Activated T-cell treated with anti-CD3 and anti-CD28 coated beads, Interleukin-2, amount 50 U/mL, for 72 hours (primary cell): Measurements from ENCODE around the gene TMIE. TPM values are rescaled to one million over a fixed set of nuclear protein-coding genes. Genes with fewer than 3 reads are reported as not detected.

Experiments
- ATAC-seq, 2 donors: fragments of 150-1000 bp; cut with Tn5 transposase; replicated peaks in 1 of 2; 2 replicates each; pipeline ENCODE4 v1.10.0; 2021; ENCODE audit warnings: moderate library complexity in 2 of 2, mild to moderate bottlenecking in 1 of 2
- DNase-seq, 2 donors: peaks; one replicate each; pipeline ENCODE4 v3.0.0; 2021 to 2022; ENCODE audit warnings: mixed read lengths in 1 of 2
- H3K27ac Mint-ChIP-seq: one replicate; pipeline ENCODE4 v1.8.0; 2022; ENCODE audit warnings: mild to moderate bottlenecking, moderate library complexity, mixed read lengths
- H3K27me3 Mint-ChIP-seq: one replicate; pipeline ENCODE4 v1.8.0; 2022; ENCODE audit warnings: low read depth, mixed read lengths
- H3K36me3 Mint-ChIP-seq, 2 donors: one replicate each; pipeline ENCODE4 v1.8.0; 2022; ENCODE audit warnings: mixed read lengths in 2 of 2, mild to moderate bottlenecking in 1 of 2; ENCODE audit not compliant: insufficient read depth in 2 of 2
- H3K4me1 Mint-ChIP-seq: one replicate; pipeline ENCODE4 v1.8.0; 2022; ENCODE audit warnings: low read depth, mixed read lengths
- H3K4me3 Mint-ChIP-seq, 2 donors: one replicate each; pipeline ENCODE4 v1.8.0; 2022; ENCODE audit warnings: mild to moderate bottlenecking in 2 of 2, mixed read lengths in 2 of 2, moderate library complexity in 2 of 2
- H3K9me3 Mint-ChIP-seq, 2 donors: one replicate each; pipeline ENCODE4 v1.8.0; 2022; ENCODE audit warnings: mixed read lengths in 2 of 2
- total RNA-seq, 2 donors: library from RNA; stranded (reverse); gene quantifications; one replicate each; pipeline ENCODE4 v1.2.3, GENCODE V29; 2022

TMIE gene, protein sequence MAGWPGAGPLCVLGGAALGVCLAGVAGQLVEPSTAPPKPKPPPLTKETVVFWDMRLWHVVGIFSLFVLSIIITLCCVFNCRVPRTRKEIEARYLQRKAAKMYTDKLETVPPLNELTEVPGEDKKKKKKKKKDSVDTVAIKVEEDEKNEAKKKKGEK
- total RNA-seq, result 1 to 10 TPM; 1.2 to 1.5 TPM

DNA sequence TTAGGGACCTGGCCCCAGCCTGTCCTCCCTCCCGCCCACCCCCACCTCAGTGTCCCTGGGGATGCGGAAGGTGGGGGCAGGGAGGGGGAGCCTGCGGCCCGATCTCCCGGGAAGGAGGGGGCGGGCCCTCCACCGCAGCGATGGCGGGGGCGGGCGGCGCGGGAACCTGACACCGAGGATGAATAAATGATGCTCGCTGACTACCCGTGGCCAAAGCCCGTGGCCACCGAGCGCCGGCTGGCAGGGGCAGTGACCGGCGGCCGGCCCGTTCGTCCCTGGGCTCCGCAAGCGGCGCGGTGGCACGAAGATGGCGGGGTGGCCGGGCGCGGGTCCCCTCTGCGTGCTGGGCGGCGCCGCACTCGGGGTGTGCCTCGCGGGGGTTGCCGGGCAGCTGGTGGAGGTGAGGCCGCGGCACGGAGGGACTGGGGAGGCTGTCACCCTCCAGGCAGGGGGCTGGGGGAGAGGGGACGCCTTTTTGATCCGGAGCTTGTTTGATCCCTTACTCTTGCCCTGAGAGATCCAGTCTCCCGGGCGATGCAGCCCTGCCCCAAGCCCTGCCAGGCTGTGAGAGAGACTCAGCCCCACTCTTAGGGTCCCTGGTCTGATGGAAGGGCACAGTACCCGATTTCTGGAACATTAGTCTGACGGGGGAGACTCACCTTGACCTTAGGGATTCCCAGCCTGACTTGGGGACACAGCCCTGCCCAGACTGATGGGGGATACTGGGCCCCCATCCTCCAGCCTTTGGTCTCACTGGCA, at the start of gene TMIE:
TMIE (plus strand) TSS at position 212 of the 759 bp plus-strand sequence; CDS start at position 308, 96 bp downstream.
- peak; percentile 11 to 15 for DNase-seq
- Mint-ChIP-seq H3K9me3 (no peaks in the 10 kb centered on the region), H3K4me1 (peaks cover 18% of the 10 kb centered on the region), H3K27ac (no peak within 1 kb of the TSS), H3K4me3 (peak within 1 kb of the TSS; percentile 46 to 50), H3K36me3 (no peaks in the 10 kb centered on the region), H3K27me3 (peaks cover 9% of the 10 kb centered on the region)
- peak in 1 of 2 donors; percentile 19 for ATAC-seq

DNA sequence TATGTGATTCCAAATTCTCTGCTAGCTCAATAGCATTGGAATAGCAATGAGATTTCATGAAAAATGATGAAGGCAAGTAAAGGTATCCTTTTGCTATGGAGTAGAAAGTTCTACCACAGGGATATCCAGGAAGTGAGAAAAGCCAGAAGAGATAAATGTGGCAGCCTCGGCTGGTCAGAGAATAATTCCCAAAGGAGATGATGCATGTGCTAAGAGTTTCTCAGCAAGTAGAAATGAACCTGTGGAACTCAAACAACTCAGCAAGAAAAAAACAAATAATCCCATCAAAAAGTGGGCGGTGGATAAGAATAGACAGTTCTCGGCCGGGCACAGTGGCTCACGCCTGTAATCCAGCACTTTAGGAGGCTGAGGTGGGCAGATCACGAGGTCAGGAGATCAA, 45.9 kb upstream of the TMIE start:
- H3K4me3 Mint-ChIP-seq, result no peak overlapping the region
- H3K9me3 Mint-ChIP-seq, result peaks cover 0 to 6% of the 10 kb centered on the region in 2 donors
- no peak overlapping the region for H3K27ac Mint-ChIP-seq
- peaks cover 0 to 2% of the 10 kb centered on the region in 2 donors for H3K36me3 Mint-ChIP-seq
- ATAC-seq (no peak), DNase-seq (no peak)
- no peaks in the 10 kb centered on the region for H3K4me1 Mint-ChIP-seq
- no peaks in the 10 kb centered on the region for H3K27me3 Mint-ChIP-seq

DNA sequence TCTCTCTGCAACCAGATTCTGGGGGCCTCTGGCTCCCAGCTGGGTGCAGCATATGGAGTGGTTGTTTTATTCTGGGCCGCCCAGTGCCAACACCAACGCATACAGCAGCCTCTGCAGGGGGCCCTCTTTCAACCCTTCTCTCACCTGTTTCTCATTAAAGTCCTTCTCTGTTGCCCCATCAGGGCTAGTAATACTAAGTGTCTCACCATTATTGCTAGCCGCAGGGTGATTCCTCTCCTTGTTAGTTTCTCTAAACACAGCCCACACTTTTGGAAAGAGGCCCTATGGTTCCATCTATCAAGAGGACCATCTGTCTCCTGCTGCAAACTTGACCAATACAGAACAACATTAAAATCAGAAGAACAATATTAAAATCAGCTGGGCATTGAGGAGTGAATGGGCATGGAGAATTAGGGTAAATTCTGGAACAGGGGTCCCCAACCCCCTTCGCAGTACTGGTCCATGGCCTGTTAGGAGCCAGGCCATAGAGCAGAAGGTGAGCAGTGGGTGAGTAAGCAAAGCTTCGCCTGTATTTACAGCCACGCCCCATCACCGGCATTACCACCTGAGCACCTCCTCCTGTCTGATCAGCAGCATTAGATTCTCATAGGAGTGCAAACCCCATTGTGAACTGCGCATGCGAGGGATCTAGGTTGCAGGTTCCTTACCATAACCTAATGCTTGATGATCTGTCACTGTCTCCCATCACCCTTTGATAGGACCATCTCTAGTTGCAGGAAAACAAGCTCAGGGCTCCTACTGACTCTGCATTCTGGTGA, 44.2 kb upstream of the TMIE start:
- Mint-ChIP-seq H3K27ac (no peak overlapping the region), H3K9me3 (peaks cover 0 to 3% of the 10 kb centered on the region in 2 donors), H3K36me3 (peaks cover 0 to 2% of the 10 kb centered on the region in 2 donors), H3K4me1 (no peaks in the 10 kb centered on the region), H3K4me3 (no peak overlapping the region), H3K27me3 (no peaks in the 10 kb centered on the region)
- ATAC-seq (no peak), DNase-seq (no peak)

DNA sequence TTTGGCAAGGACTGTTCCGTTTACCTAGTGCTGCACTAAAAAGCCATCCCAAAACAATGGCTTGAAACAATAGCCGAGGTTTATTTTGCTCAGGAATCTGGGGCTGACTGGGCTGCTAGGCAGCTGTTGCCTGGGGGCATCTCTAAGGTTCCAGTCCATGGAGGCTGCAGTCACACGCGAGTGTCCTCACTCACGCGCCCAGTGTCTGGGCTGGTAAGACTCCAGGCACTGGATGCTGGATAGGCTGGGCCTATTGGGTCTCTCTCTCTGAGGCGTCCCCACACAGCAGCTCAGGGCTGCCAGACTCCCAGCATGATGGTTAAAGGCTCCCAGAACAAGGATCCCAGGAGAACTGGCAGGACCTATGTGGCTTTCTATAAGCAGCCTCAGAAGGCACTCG, 41.9 kb upstream of the TMIE start:
- Mint-ChIP-seq H3K4me3 (no peak overlapping the region), H3K9me3 (no peaks in the 10 kb centered on the region), H3K27me3 (no peaks in the 10 kb centered on the region), H3K4me1 (no peaks in the 10 kb centered on the region), H3K36me3 (no peaks in the 10 kb centered on the region), H3K27ac (no peak overlapping the region)
- no peak for DNase-seq
- no peak for ATAC-seq

DNA sequence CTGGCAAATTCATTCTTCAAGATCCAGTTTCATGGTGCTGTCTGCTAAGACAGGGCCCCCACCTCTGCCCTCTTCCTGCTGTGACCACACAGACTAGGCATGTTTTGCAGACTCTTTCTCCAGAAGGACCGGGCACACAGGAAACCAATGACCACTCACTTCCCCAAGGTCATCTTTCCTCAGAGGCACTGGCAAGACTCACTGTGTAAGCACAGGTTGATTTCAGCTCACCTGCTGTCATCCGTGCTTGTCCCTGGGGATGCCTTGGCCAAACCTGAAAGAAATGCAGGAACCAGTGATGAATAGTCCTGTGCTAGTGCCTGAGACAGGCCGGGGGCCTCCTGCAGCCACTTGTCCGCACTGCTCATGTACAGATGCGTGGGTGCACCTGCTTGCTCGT, 41.2 kb upstream of the TMIE start:
- H3K4me1 Mint-ChIP-seq, result no peaks in the 10 kb centered on the region
- no peak for ATAC-seq
- no peak overlapping the region for H3K4me3 Mint-ChIP-seq
- no peaks in the 10 kb centered on the region for H3K9me3 Mint-ChIP-seq
- H3K36me3 Mint-ChIP-seq, result no peaks in the 10 kb centered on the region
- no peak overlapping the region for H3K27ac Mint-ChIP-seq
- H3K27me3 Mint-ChIP-seq, result no peaks in the 10 kb centered on the region
- DNase-seq, result no peak

DNA sequence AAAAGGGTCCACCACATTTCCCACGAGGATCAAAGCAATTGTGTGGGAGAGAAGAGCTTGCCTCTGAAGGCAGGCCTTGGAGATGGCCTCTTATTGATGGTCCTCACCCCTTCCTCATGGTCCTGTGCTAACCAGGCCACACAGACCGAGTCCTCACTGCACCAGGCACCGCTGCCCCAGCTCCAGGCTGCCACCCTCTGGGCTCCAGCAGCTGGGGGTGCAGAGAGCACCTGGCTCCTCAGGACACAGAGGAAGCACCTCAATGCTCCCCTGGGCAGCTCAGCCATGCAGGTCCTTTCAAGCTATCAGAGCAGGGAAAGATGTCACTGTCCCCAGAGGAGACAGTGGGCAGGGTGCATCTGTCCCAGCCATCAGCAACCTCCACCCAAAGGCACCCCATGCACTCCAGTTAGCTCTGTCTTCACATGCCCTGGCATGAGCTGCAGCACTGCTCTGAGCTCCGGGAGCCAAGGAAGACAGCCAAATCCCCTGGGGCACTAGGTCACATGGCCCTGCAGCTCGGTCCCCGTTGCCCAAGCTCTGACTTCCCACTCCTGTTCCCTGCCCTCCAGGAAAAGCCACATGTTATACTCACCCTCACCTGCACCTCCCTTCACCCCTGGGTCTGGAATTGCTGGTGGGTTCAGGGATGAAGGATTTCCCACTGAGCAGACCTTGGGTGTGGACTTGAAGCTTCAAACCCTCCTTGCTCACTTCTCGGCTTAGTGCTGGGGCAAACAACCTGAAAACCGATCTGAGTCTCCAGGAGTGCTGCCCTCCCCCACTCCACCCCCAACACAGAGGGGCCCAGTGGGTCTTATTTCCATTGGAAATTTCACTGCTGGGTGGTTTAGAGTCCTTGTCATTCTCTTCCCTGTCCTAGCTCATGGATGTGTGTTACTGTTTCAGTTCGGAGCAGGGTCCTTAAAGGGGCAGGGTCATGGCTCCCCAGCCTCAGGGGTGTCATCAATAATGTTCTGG, 40.4 kb upstream of the TMIE start:
- ATAC-seq, result no peak
- DNase-seq, result no peak
- H3K9me3 Mint-ChIP-seq, result no peaks in the 10 kb centered on the region
- H3K4me3 Mint-ChIP-seq, result no peak overlapping the region
- H3K27ac Mint-ChIP-seq, result no peak overlapping the region
- no peaks in the 10 kb centered on the region for H3K27me3 Mint-ChIP-seq
- H3K4me1 Mint-ChIP-seq, result no peaks in the 10 kb centered on the region
- H3K36me3 Mint-ChIP-seq, result no peaks in the 10 kb centered on the region

DNA sequence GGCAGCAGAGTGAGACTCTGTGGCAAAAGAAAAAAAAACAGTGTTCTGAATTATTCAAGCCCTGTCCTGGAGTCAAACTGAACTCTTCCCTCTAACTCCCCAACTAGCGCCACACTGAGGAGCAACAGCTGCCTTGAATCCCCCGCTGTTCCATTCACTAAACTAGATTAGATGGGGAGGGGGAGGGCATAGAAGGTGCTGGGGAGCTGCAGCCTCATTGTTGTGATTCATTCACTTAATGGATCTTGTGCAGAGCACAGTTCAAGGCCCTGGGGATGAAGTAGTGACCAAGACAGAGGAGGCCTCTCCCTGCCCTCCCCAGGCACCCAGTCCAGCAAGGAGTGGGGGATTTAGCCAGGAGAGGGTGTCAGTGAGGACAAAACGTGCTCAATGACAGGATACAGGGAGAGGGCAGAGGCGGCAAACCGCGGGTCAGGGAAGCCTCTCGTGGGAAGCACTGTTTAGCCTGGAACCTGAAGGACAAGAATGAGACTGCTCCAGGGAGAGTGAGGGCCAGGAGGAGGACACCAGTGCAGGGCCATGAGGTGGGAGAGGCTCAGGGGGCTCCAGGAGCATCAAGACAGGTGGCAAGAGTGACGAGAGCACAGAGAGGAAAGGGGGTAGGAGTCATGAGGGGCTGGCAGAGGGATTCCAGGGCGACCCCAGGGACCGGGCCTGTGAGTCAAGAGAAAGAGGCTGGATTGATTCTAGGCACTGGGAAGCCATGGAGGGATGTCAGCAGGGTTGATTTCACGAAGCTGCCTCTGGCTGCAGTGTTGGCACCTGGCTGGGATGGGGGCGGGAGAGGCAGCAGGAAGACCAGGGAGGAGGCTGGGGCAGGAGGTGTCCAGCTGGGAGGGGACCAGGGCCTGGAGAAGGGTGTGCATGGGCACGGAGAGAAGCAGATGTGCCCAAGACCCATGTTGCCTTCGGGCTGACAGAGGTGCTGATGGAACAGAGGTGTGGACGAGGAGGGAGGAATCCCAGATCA, 39.1 kb upstream of the TMIE start:
- Mint-ChIP-seq H3K4me1 (no peaks in the 10 kb centered on the region), H3K27ac (no peak overlapping the region), H3K4me3 (no peak overlapping the region), H3K9me3 (no peaks in the 10 kb centered on the region), H3K36me3 (no peaks in the 10 kb centered on the region), H3K27me3 (no peaks in the 10 kb centered on the region)
- ATAC-seq (no peak), DNase-seq (no peak)

DNA sequence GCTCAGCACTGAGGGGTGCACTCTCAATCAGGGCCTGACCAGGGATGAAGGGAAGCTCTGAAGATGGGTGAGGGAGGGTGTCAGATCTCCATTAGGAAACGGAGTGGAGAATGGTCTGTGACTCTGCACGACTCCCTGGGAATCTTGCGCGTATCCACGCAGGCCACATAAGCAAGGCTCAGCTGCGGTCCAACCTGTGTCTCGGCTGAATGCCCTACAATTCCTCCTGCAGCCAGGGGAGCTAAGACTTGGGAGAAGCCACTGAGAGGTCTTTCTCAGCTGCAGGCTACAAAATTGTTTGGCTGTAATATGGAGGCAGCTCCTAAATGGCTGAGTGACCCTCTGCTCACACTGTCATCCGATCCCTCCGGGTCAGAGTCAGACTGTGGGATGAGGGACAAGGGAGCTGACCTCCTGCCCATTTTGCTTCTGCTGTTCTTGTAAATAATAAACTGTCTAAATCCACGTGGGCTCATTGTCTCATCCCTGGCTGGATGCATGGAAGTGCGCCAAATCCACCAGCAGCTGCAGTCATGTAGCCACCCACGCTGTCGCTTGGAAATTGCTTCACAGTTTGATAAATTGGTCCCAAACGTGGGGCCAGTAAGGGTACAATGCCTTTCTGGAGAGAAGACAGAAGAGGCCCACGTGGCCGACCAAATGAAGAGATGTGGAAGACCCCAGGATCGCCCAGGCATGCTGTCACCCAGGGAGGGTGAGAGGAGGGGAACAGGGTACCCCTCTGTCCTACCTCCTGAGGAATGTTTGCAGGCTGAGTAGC, 38.2 kb upstream of the TMIE start:
- Mint-ChIP-seq H3K27ac (no peak overlapping the region), H3K4me3 (no peak overlapping the region), H3K27me3 (no peaks in the 10 kb centered on the region), H3K4me1 (no peaks in the 10 kb centered on the region), H3K36me3 (no peaks in the 10 kb centered on the region), H3K9me3 (no peaks in the 10 kb centered on the region)
- no peak for DNase-seq
- ATAC-seq, result no peak

DNA sequence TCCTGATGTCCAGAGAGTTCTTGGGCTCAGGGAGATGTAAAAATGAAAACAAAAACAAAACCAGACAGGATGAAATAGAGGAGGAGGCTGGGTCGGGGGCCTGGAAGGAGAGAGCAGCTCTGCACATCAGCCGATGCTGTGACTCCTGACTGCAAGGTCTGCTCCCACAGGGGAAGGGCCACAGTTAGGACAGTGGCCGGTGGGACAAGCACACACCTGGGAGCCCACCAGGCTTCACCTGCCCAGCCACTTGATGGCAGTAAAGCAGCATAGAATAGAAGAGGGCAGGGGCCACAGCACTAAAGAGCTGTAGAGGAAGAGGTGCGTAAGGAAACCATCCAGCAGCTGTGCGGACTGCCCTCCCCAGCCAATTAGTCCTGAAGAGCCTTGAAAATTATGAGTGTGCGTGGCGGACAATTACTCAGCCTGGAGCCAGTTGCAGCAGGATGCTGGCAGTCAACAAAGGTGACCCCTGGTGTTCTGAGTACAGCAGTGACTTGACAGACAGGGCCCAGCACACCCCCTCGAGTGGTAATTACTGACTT, 37.5 kb upstream of the TMIE start:
- no peak overlapping the region for H3K4me3 Mint-ChIP-seq
- ATAC-seq, result no peak
- no peaks in the 10 kb centered on the region for H3K27me3 Mint-ChIP-seq
- no peak for DNase-seq
- H3K27ac Mint-ChIP-seq, result no peak overlapping the region
- H3K36me3 Mint-ChIP-seq, result no peaks in the 10 kb centered on the region
- no peaks in the 10 kb centered on the region for H3K4me1 Mint-ChIP-seq
- H3K9me3 Mint-ChIP-seq, result no peaks in the 10 kb centered on the region

DNA sequence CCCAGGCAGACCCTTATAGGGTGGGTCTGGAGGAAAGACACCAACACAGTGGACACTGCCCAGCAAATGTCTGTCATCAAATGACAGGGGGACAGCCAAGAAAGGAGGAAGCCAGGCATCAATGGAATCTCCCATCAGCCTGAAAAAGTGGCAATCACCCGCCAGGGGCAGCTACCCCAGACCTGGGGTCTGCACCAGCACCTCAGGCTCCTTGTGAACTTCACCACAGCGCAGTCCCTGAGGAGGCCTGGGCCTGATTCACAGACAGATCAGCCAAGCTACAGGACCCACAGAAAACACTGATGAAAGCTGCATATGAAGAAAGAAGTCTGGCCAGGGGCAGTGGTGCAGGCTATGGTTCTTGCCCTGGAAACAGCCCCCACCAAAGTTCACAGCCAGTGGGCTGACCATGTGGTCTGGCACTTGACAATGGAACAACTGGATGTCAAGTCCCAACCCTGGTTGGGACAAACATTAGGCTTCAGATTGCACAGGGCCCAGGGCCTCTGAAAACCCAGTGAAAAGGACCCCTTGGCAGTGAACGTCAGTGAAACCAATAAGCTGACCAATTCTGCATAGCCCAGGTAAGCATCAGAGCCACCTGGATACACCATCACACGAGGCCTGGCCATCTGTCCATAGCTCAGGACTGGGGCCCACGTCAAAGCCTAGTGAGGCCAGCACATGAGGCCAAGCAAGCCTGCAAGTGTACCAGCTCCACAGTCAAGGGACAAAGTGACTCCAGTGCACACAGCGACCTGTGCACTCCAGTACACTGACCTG, 36.8 kb upstream of the TMIE start:
- Mint-ChIP-seq H3K27me3 (no peaks in the 10 kb centered on the region), H3K4me3 (no peak overlapping the region), H3K36me3 (no peaks in the 10 kb centered on the region), H3K27ac (no peak overlapping the region), H3K9me3 (no peaks in the 10 kb centered on the region), H3K4me1 (no peaks in the 10 kb centered on the region)
- DNase-seq (no peak), ATAC-seq (no peak)
